Thymus (tissue), 11 donors: ENCODE results near the gene KIRREL3. TPM values are rescaled to one million over a fixed set of nuclear protein-coding genes. Genes with fewer than 3 reads are reported as not detected.

ENCODE experiments used
- DNase-seq, 9 donors: peaks; one replicate each; pipeline ENCODE4 v3.0.0-alpha.2; 2013; ENCODE audit warnings: low spot score in 9 of 9, low read depth in 6 of 9, missing footprints in 1 of 9
- H3K27ac ChIP-seq, 2 donors: one replicate each; pipeline ENCODE4 v1.5.1; 2013; ENCODE audit warnings: control low read depth in 1 of 2, low read depth in 1 of 2, low read length in 1 of 2, mild to moderate bottlenecking in 1 of 2, moderate library complexity in 1 of 2
- H3K27me3 ChIP-seq, 2 donors: one replicate each; pipeline ENCODE4 v1.5.1; 2013; ENCODE audit warnings: low read length in 1 of 2; ENCODE audit not compliant: control insufficient read depth in 2 of 2, insufficient read depth in 1 of 2
- H3K36me3 ChIP-seq, 2 donors: one replicate each; pipeline ENCODE4 v1.5.1; 2013; ENCODE audit warnings: low read length in 1 of 2, mild to moderate bottlenecking in 1 of 2, moderate library complexity in 1 of 2; ENCODE audit not compliant: control insufficient read depth in 2 of 2, insufficient read depth in 2 of 2
- H3K4me1 ChIP-seq, 2 donors: one replicate each; pipeline ENCODE4 v1.5.1; 2013; ENCODE audit warnings: low read length in 2 of 2; ENCODE audit not compliant: control insufficient read depth in 2 of 2, insufficient read depth in 2 of 2
- H3K4me3 ChIP-seq, 2 donors: one replicate each; pipeline ENCODE4 v1.5.1; 2013; ENCODE audit warnings: low read length in 2 of 2, control low read depth in 1 of 2, mild to moderate bottlenecking in 1 of 2
- H3K9me3 ChIP-seq, 2 donors: one replicate each; pipeline ENCODE4 v1.5.1; 2013; ENCODE audit warnings: low read length in 1 of 2, mild to moderate bottlenecking in 1 of 2; ENCODE audit not compliant: control insufficient read depth in 2 of 2, insufficient read depth in 1 of 2
- WGBS: extraction: QIAGEN DNeasy Blood & Tissue Kit; methylation state at CpG from one replicate; pipeline ENCODE4 v1.1.7; 2013; 5-methylcytosine and 5-hydroxymethylcytosine counted together
- polyA plus RNA-seq: library from polyadenylated mRNA; stranded (reverse); fragments of 200-250 nt; gene quantifications from one replicate; pipeline ENCODE4 v1.2.3, GENCODE V29; 2013
- total RNA-seq: library from RNA; stranded (reverse); fragments of 120-200 nt; gene quantifications from one replicate; pipeline ENCODE4 v1.2.4, GENCODE V29; 2013
- donor health status: healthy.

Gene KIRREL3
- total and polyA plus RNA-seq, 2 donors, result 0.09 to 0.14 TPM

GRCh38 chr11:126446581-126446980 lies 554.0 kb downstream of the KIRREL3 start:
- Histone ChIP-seq H3K4me1 (peaks cover 0 to 14% of the 10 kb centered on the region in 2 donors), H3K9me3 (peaks cover 0 to 12% of the 10 kb centered on the region in 2 donors), H3K27me3 (peaks cover 0 to 2% of the 10 kb centered on the region in 2 donors), H3K36me3 (no peaks in the 10 kb centered on the region), H3K4me3 (no peak overlapping the region), H3K27ac (no peak overlapping the region)
- 96% methylated on average over 10 of the region's 10 CpGs for WGBS
- no peak for DNase-seq

- Histone ChIP-seq H3K27ac (no peak overlapping the region), H3K4me1 (peaks cover 0 to 24% of the 10 kb centered on the region in 2 donors), H3K9me3 (no peaks in the 10 kb centered on the region), H3K27me3 (peaks cover 0 to 2% of the 10 kb centered on the region in 2 donors), H3K4me3 (no peak overlapping the region), H3K36me3 (no peaks in the 10 kb centered on the region)
- 94% methylated on average over 7 of the region's 7 CpGs for WGBS
- DNase-seq, result no peak
Measured at GRCh38 chr11:126444072-126444471, 556.5 kb downstream of the KIRREL3 start.

GRCh38 chr11:126443120-126443519 lies 557.5 kb downstream of the KIRREL3 start:
- Histone ChIP-seq H3K9me3 (no peaks in the 10 kb centered on the region), H3K36me3 (no peaks in the 10 kb centered on the region), H3K4me3 (no peak overlapping the region), H3K4me1 (peaks cover 0 to 24% of the 10 kb centered on the region in 2 donors), H3K27ac (no peak overlapping the region), H3K27me3 (peaks cover 0 to 2% of the 10 kb centered on the region in 2 donors)
- 32% methylated on average over 13 of the region's 13 CpGs for WGBS
- DNase-seq, result peak in 6 of 9 donors; percentile 26 to 75 (median 44)

GRCh38 chr11:126440792-126441514 lies 559.6 kb downstream of the KIRREL3 start:
- WGBS, result 29% methylated on average over 21 of the region's 21 CpGs
- DNase-seq, result peak in 8 of 9 donors; percentile 48 to 81 (median 64)
- H3K4me1 ChIP-seq, result peaks cover 0 to 24% of the 10 kb centered on the region in 2 donors
- no peaks in the 10 kb centered on the region for H3K9me3 ChIP-seq
- H3K27ac ChIP-seq, result no peak overlapping the region
- no peak overlapping the region for H3K4me3 ChIP-seq
- H3K36me3 ChIP-seq, result no peaks in the 10 kb centered on the region
- H3K27me3 ChIP-seq, result peaks cover 0 to 2% of the 10 kb centered on the region in 2 donors

GRCh38 chr11:126440276-126440675 lies 560.3 kb downstream of the KIRREL3 start:
- no peak for DNase-seq
- H3K4me1 ChIP-seq, result peaks cover 0 to 24% of the 10 kb centered on the region in 2 donors
- no peaks in the 10 kb centered on the region for H3K36me3 ChIP-seq
- peaks cover 0 to 2% of the 10 kb centered on the region in 2 donors for H3K27me3 ChIP-seq
- WGBS, result 84% methylated on average over 22 of the region's 22 CpGs
- H3K27ac ChIP-seq, result no peak overlapping the region
- no peaks in the 10 kb centered on the region for H3K9me3 ChIP-seq
- no peak overlapping the region for H3K4me3 ChIP-seq

GRCh38 chr11:126438691-126439090 lies 561.9 kb downstream of the KIRREL3 start:
- H3K27me3 ChIP-seq, result peaks cover 0 to 2% of the 10 kb centered on the region in 2 donors
- no peaks in the 10 kb centered on the region for H3K9me3 ChIP-seq
- peaks cover 0 to 24% of the 10 kb centered on the region in 2 donors for H3K4me1 ChIP-seq
- no peak for DNase-seq
- H3K27ac ChIP-seq, result no peak overlapping the region
- H3K36me3 ChIP-seq, result no peaks in the 10 kb centered on the region
- WGBS, result 92% methylated on average over 5 of the region's 5 CpGs
- H3K4me3 ChIP-seq, result no peak overlapping the region

- Histone ChIP-seq H3K4me1 (peaks cover 0 to 19% of the 10 kb centered on the region in 2 donors), H3K9me3 (no peaks in the 10 kb centered on the region), H3K27me3 (peaks cover 0 to 2% of the 10 kb centered on the region in 2 donors), H3K36me3 (no peaks in the 10 kb centered on the region), H3K4me3 (no peak overlapping the region), H3K27ac (no peak overlapping the region)
- no peak for DNase-seq
- 93% methylated on average over 9 of the region's 9 CpGs for WGBS
Measured at GRCh38 chr11:126438272-126438671, 562.3 kb downstream of the KIRREL3 start.

GRCh38 chr11:126437731-126438130 lies 562.8 kb downstream of the KIRREL3 start:
- peaks cover 0 to 2% of the 10 kb centered on the region in 2 donors for H3K27me3 ChIP-seq
- no peaks in the 10 kb centered on the region for H3K36me3 ChIP-seq
- DNase-seq, result no peak
- 99% methylated on average over 5 of the region's 5 CpGs for WGBS
- peaks cover 0 to 14% of the 10 kb centered on the region in 2 donors for H3K4me1 ChIP-seq
- no peak overlapping the region for H3K4me3 ChIP-seq
- H3K9me3 ChIP-seq, result no peaks in the 10 kb centered on the region
- no peak overlapping the region for H3K27ac ChIP-seq

GRCh38 chr11:126436209-126436755 lies 564.3 kb downstream of the KIRREL3 start:
- 95% methylated on average over 7 of the region's 7 CpGs for WGBS
- Histone ChIP-seq H3K36me3 (no peaks in the 10 kb centered on the region), H3K4me3 (no peak overlapping the region), H3K9me3 (no peaks in the 10 kb centered on the region), H3K27me3 (no peaks in the 10 kb centered on the region), H3K4me1 (peaks cover 0 to 9% of the 10 kb centered on the region in 2 donors), H3K27ac (no peak overlapping the region)
- DNase-seq, result no peak
